Measurements from ENCODE around the gene KIF26B.

KIF26B gene

DNA sequence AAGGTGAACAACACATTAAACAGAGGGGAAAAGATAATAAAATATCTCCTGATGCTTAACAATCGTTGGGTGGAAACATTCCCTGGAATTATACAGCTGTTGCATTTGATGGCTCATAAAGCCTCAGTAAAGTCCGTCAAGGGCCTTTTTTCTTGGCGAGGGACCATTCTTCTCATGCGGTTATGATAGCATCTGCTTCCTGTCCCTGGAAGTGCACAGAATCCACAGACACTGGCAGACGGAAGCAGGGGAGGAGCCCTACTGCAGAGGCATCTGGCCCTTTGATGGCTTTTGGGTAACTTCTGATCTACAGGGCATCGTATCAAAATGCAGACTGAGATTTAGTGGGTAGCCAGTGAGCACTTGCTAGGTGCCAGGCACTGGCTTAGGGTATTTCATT lies 286.9 kb downstream of the KIF26B start:
- no peak for DNase-seq

GRCh38 chr1:245444147-245444828 lies 289.5 kb downstream of the KIF26B start:
- DNase-seq: no peak

- no peak for DNase-seq
Observed at GRCh38 chr1:245444945-245445344, 290.2 kb downstream of the KIF26B start.

- DNase-seq: no peak
Observed at GRCh38 chr1:245448531-245448930, 293.7 kb downstream of the KIF26B start.

GRCh38 chr1:245448975-245449431 lies 294.2 kb downstream of the KIF26B start:
- DNase-seq: no peak

DNA sequence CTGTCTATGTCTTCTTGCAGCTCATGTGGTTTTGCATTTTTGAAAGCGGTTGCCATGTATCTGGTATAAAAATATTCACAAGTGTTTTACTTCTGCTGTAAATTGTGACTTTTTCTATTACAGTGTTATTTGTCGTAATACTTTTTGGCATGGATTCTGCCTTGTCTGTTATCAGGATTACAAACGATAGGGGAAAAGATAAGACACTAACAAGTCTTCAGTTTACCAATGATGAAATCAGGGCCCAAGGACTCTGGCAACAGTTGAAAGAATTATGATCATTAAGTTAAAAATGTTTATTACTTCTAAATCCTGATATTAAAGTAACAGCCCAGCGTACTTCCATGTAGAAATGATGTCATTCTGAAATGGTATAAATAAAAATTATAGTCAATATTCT lies 298.8 kb downstream of the KIF26B start:
- peak; percentile 7 for DNase-seq

GRCh38 chr1:245454051-245454450 lies 299.3 kb downstream of the KIF26B start:
- no peak for DNase-seq

DNA sequence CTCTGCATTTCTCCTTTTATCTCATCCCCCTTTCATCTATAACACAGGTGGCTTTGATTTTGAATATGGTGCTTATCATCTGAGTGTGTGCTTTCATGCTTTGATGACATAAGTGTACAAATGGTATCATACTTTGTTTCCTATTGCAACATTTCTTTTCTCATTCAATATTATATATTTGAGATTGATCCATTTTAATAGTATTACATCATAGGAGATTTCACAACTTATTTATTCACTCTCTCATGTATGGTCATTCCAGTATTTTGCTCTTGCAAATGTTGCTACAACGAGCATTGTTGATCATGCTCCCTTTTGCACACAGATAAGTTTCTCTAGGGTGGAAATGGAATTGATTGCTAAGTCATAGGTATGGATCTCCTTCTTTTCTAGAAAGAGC lies 302.8 kb downstream of the KIF26B start:
- DNase-seq: no peak

- no peak for DNase-seq
Observed at GRCh38 chr1:245458234-245458633, 303.4 kb downstream of the KIF26B start.

GRCh38 chr1:245458761-245459174 lies 304.0 kb downstream of the KIF26B start:
- peak; percentile 61 for DNase-seq

DNA sequence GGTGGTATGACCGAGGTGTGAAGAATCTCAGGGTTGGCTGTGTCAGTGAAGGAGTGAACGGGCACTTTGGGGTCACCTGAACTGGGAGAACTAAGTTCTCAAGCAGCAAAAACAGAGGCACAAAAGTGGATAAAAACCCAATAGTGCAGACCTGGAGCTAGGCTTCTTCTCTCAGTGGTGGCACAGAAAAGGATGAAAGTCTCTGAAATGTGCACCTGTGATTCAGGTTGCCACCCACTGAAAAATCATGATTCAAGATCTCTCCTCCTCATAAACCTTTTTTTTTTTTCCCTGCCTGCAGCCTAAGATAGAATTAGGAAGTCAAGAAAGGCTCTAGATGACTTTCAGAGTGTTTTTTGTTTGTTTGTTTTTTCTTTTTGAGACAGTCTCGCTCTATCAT lies 304.8 kb downstream of the KIF26B start:
- no peak for DNase-seq

- no peak for DNase-seq
Observed at GRCh38 chr1:245461681-245462080, 306.9 kb downstream of the KIF26B start.

GRCh38 chr1:245462161-245462560 lies 307.4 kb downstream of the KIF26B start:
- no peak for DNase-seq

- no peak for DNase-seq
Observed at GRCh38 chr1:245463392-245464165, 308.8 kb downstream of the KIF26B start.

GRCh38 chr1:245464290-245464689 lies 309.5 kb downstream of the KIF26B start:
- no peak for DNase-seq

- no peak for DNase-seq
Observed at GRCh38 chr1:245465666-245466065, 310.9 kb downstream of the KIF26B start.

DNA sequence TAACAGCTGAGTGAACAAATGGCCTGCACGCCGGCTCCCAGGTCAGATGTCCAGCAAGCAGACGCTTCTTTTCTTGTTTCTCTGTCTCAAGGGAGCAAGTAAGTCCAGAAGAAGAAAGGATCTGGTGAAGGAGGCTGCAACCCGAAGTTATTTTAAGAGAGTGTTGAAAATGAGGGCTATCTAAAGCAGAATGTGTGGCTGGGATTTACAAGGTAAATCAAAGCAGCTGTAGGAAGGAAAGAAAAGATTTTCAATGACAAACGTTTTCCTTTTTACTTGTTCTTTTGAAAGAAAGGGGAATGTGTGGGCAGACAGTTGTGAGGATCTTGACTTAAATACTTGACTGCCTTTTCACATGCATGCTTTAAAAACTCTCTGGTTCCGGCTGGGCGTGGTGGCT lies 311.5 kb downstream of the KIF26B start:
- no peak for DNase-seq

- DNase-seq: no peak
Observed at GRCh38 chr1:245467804-245468203, 313.0 kb downstream of the KIF26B start.

DNA sequence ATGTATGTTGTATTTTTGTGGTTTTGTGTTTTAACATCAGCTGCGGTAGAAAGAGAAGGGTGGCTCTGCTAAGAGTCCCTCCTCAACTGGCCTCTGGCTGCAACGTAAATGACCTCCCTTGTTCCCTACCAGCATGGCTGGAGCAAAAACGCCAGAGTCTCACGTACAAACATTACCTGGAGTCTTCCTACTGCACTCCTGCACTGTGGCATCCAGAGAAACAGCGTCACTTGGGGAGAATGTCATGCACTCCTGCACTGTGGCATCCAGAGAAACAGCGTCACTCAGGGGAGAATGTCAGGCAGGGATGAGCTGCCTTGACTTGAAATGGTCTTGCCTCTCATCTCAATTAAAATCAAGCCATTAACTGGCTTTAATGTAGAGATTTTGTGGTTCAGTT lies 314.2 kb downstream of the KIF26B start:
- no peak for DNase-seq

GRCh38 chr1:245469734-245470133 lies 314.9 kb downstream of the KIF26B start:
- DNase-seq: no peak

DNA sequence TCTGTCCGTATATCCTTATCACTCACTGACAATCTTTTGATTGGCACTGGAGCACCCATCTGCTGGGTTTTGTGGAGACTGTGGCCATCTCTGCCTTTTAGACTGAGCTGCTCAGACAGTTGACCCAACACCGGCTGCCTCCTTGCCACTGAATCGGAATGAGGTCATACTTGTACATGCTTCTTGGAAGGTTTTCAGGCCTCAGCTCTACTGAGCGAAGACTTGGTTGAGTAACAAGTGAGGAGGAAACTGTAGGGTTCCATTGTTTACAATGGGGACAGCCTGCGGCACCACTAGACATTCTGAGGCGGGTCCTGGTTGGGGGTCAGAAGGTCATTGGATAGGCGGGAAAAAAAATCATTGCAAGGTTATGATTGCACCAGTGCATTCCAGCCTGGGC lies 320.3 kb downstream of the KIF26B start:
- DNase-seq: no peak

GRCh38 chr1:245475961-245476516 lies 321.3 kb downstream of the KIF26B start:
- no peak for DNase-seq

DNA sequence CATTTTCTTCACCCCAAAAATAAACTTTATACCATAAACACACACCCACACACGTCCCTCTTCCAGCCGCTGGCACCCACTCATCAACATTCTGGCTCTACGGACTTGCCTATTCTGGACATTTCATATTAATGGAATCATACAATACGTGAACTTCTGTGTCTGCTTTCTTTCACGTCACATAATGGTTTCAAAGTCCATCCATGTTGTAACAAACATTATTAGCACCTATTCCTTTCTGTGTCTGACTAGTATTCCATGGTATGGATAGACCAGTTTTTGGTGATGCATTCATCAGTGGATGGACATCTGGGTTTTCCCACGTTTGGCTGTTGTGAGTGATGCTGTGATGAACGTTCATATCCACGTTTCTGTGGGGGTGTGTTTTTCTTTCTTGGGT lies 323.2 kb downstream of the KIF26B start:
- no peak for DNase-seq
